SH-SY5Y (cell line): Measurements from ENCODE around the gene RALGDS.

Source experiments
- GATA2 ChIP-seq: IDR thresholded peaks from 2 replicates; pipeline ENCODE4 v1.6.1; 2011; ENCODE audit warnings: mild to moderate bottlenecking, low read depth, low read length
- GATA3 ChIP-seq: IDR thresholded peaks from 2 replicates; pipeline ENCODE4 v1.6.1; 2011; ENCODE audit warnings: low read depth, mild to moderate bottlenecking, low read length, moderate library complexity

GRCh38 chr9:133144142-133144903 lies 23.3 kb upstream of the RALGDS start:
- TF ChIP-seq GATA2 (no peak), GATA3 (no peak)
